Endothelial cell of umbilical vein (primary cell): Measurements from ENCODE around the gene NFKB2. TPM values are rescaled to one million over a fixed set of nuclear protein-coding genes. Genes with fewer than 3 reads are reported as not detected.

Experiments
- BruUV-seq: library from RNA; stranded (reverse); fragments of 400-500 nt; replicated peaks from 2 replicates; lab custom pipeline; 2021; lab: Mats Ljungman, UMichigan
- CTCF ChIA-PET: fragments of 300-600, 350-600 bp; sonication (Branson Sonifier 250); formaldehyde crosslinking; loops from one replicate; lab custom pipeline; 2021; ENCODE audit warnings: antibody characterized with exemption, inconsistent platforms; lab: Charles Lee
- POLR2A ChIA-PET: fragments of 300-600, 350-600 bp; sonication (Branson Sonifier 250); formaldehyde crosslinking; loops from one replicate; lab custom pipeline; 2021; ENCODE audit warnings: antibody characterized with exemption, inconsistent platforms; lab: Charles Lee
- DNase-seq: peaks from one replicate; pipeline ENCODE4 v3.0.0-alpha.2; 2011; ENCODE audit warnings: low read depth, low spot score
- FAIRE-seq: peaks from 2 replicates; lab custom pipeline; 2011; peaks lifted over from hg19 to GRCh38; lab: Jason Lieb, UNC
- H2AFZ ChIP-seq: 2 replicates; pipeline ENCODE4 v1.6.0; 2012; ENCODE audit warnings: low read depth, low read length, control low read depth, inconsistent platforms
- H3K27ac ChIP-seq: 2 replicates; pipeline ENCODE4 v1.5.1; 2011; ENCODE audit warnings: low read depth, mild to moderate bottlenecking, control low read depth, low read length, moderate library complexity; ENCODE audit not compliant: insufficient read depth
- H3K27me3 ChIP-seq, 2 experiments: 2 replicates each; pipeline versions ENCODE4 v1.6.0 to v1.6.1; 2011; ENCODE audit warnings: low read length in 2 of 2, mixed read lengths in 1 of 2; ENCODE audit not compliant: control insufficient read depth in 2 of 2, insufficient read depth in 2 of 2
- H3K36me3 ChIP-seq, 2 experiments: 2 replicates in 1 of 2; 3 replicates in 1 of 2; pipeline ENCODE4 v1.5.1; 2011; ENCODE audit warnings: low read length in 2 of 2, mild to moderate bottlenecking in 1 of 2, moderate library complexity in 1 of 2; ENCODE audit not compliant: control insufficient read depth in 2 of 2, insufficient read depth in 2 of 2; ENCODE audit errors: extremely low read depth in 1 of 2
- H3K4me1 ChIP-seq: 3 replicates; pipeline ENCODE4 v1.5.1; 2011; ENCODE audit warnings: mild to moderate bottlenecking, low read length; ENCODE audit not compliant: control insufficient read depth, insufficient read depth; ENCODE audit errors: extremely low read depth
- H3K4me2 ChIP-seq: 2 replicates; pipeline ENCODE4 v1.6.1; 2011; ENCODE audit warnings: low read length, control low read depth, mixed read lengths; ENCODE audit not compliant: insufficient read depth
- H3K4me3 ChIP-seq, 3 experiments: fragments of 200-600 bp in 1 of 3; sonication (generic), shearing (Covaris generic) in 1 of 3; replicated peaks in 1 of 3; 2 replicates each; pipeline ENCODE4 v1.5.1; 2011 to 2016; ENCODE audit warnings: control low read depth in 3 of 3, low read length in 3 of 3, mild to moderate bottlenecking in 2 of 3, inconsistent platforms in 1 of 3, low read depth in 1 of 3, moderate library complexity in 1 of 3; ENCODE audit not compliant: insufficient read depth in 1 of 3
- H3K79me2 ChIP-seq: 2 replicates; pipeline ENCODE4 v1.6.0; 2012; ENCODE audit warnings: low read length, inconsistent platforms; ENCODE audit not compliant: control insufficient read depth, insufficient read depth
- H3K9ac ChIP-seq: replicated peaks from 2 replicates; pipeline ENCODE3; 2011; ENCODE audit warnings: low read length, control low read depth; ENCODE audit not compliant: insufficient read depth; ENCODE audit errors: extremely low read depth
- H3K9me1 ChIP-seq: replicated peaks from 3 replicates; pipeline ENCODE4 v1.6.0; 2011; ENCODE audit warnings: mild to moderate bottlenecking, low read length; ENCODE audit not compliant: control insufficient read depth, insufficient read depth; ENCODE audit errors: extremely low read depth
- H3K9me3 ChIP-seq: replicated peaks from 2 replicates; pipeline ENCODE4 v1.5.1; 2012; ENCODE audit warnings: low read length, inconsistent platforms; ENCODE audit not compliant: control insufficient read depth, insufficient read depth
- H4K20me1 ChIP-seq: replicated peaks from 2 replicates; pipeline ENCODE3; 2011; ENCODE audit warnings: mild to moderate bottlenecking, low read length; ENCODE audit not compliant: control insufficient read depth, insufficient read depth; ENCODE audit errors: extremely low read depth
- EZH2 ChIP-seq: IDR thresholded peaks from 2 replicates; pipeline ENCODE4 v1.6.1; 2012; ENCODE audit warnings: borderline replicate concordance, low read depth, mild to moderate bottlenecking, moderate library complexity, low read length, inconsistent platforms; ENCODE audit not compliant: severe bottlenecking
- FOS ChIP-seq: IDR thresholded peaks from 2 replicates; pipeline ENCODE4 v1.6.1; 2011; ENCODE audit warnings: mild to moderate bottlenecking, low read length, moderate library complexity, borderline replicate concordance; ENCODE audit not compliant: insufficient read depth
- GATA2 ChIP-seq: IDR thresholded peaks from 2 replicates; pipeline ENCODE4 v1.7.0; 2011; ENCODE audit warnings: low read depth, mild to moderate bottlenecking, moderate library complexity, mixed read lengths, low read length; ENCODE audit not compliant: insufficient read length, insufficient read depth
- JUN ChIP-seq: IDR thresholded peaks from 2 replicates; pipeline ENCODE4 v1.6.1; 2011; ENCODE audit warnings: borderline replicate concordance, low read depth; ENCODE audit not compliant: insufficient read length, insufficient read depth
- MYC ChIP-seq: IDR thresholded peaks from one replicate; pipeline ENCODE4 v1.6.1; 2011; ENCODE audit warnings: mild to moderate bottlenecking, low read depth, low read length
- POLR2A ChIP-seq: IDR thresholded peaks from 2 replicates; pipeline ENCODE4 v1.6.1; 2012; ENCODE audit warnings: low read depth, mild to moderate bottlenecking, control low read depth, low read length
- POLR2AphosphoS5 ChIP-seq: IDR thresholded peaks from 2 replicates; pipeline ENCODE4 v1.6.1; 2012; ENCODE audit warnings: low read depth, mild to moderate bottlenecking, control low read depth, low read length, moderate library complexity; ENCODE audit not compliant: insufficient read depth
- dilution Hi-C: fragments of 300-500 bp; cut with MboI; formaldehyde crosslinking; loops from one replicate; pipeline ENCODE4 v1.15.0; 2019; ENCODE audit warnings: low sequenced_read_pairs; ENCODE audit not compliant: extremely low pct_ligation_motif_present
- intact Hi-C: fragments of 100-400 bp; cut with micrococcal nuclease; formaldehyde crosslinking; loops from one replicate; pipeline ENCODE4 v1.10.0; 2022
- polyA plus RNA-seq, 4 experiments: library from polyadenylated mRNA; depleted of rRNA in 3 of 4; stranded (reverse) in 3 of 4; unstranded in 1 of 4; fragments of >200 nt; gene quantifications; 2 replicates each; pipeline versions ENCODE4 v1.2.1 to v1.2.3, GENCODE V29; 2011 to 2012; ENCODE audit warnings: missing spikeins in 1 of 4
- total RNA-seq: library from RNA; stranded (reverse); gene quantifications from 2 replicates; pipeline ENCODE4 v1.2.3, GENCODE V29; 2021
- TF ChIP-seq, protein P1 (sequence below), 2 donors: IDR thresholded peaks; 1 replicate in 1 of 2; 2 replicates in 1 of 2; pipeline ENCODE4 v1.5.1; 2011; ENCODE audit warnings: low read length in 2 of 2, mild to moderate bottlenecking in 2 of 2, moderate library complexity in 2 of 2, control low read depth in 1 of 2, inconsistent platforms in 1 of 2, low read depth in 1 of 2; ENCODE audit not compliant: insufficient read depth in 1 of 2; ENCODE audit errors: extremely low read depth in 1 of 2
- TF ChIP-seq, protein P2 (sequence below): IDR thresholded peaks from 2 replicates; pipeline ENCODE4 v1.6.1; 2011; ENCODE audit not compliant: insufficient read depth, insufficient read length

NFKB2 gene
- total and polyA plus RNA-seq, 2 donors (not counting 3 experiments of a cell fraction or from before 2014, with no cell fraction given) = 21.0 to 25.6 TPM

DNA sequence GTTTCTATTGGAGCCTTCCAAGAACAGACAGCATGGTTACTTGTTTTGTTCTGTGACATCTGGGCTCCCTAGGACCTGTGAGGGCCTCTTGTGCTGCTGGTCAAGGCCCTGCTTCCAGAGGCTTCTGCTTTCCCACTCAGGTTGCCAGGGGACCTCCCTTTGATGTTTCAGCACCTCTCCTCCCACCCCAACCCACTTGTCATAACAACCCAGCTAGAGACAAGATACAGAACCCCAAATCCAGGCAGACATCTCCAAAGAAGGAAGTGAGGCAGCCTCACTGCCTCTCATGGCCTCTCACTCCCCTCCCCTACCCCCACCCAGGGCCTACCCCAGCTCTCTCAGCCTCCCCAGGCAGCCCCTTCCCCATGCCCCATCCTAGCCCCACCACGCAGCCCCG lies 11.3 kb downstream of the NFKB2 start:
- H3K27me3 ChIP-seq = peaks cover 37 to 38% of the 10 kb centered on the region in 2 experiments
- POLR2A ChIA-PET = no interaction called here
- no peaks in the 10 kb centered on the region for H3K9me1 ChIP-seq
- CTCF ChIA-PET = interaction anchor here (1.1 to 5.8 kb wide), 4 partner anchors 16 to 187 kb away, joined by 4 to 51 read pairs (median 6); partner anchors contain the start of gene FBXL15
- TF ChIP-seq MYC = no peak
- TF ChIP-seq FOS = no peak
- TF ChIP-seq JUN = no peak
- TF ChIP-seq POLR2AphosphoS5 = no peak
- TF ChIP-seq, protein P1, sequence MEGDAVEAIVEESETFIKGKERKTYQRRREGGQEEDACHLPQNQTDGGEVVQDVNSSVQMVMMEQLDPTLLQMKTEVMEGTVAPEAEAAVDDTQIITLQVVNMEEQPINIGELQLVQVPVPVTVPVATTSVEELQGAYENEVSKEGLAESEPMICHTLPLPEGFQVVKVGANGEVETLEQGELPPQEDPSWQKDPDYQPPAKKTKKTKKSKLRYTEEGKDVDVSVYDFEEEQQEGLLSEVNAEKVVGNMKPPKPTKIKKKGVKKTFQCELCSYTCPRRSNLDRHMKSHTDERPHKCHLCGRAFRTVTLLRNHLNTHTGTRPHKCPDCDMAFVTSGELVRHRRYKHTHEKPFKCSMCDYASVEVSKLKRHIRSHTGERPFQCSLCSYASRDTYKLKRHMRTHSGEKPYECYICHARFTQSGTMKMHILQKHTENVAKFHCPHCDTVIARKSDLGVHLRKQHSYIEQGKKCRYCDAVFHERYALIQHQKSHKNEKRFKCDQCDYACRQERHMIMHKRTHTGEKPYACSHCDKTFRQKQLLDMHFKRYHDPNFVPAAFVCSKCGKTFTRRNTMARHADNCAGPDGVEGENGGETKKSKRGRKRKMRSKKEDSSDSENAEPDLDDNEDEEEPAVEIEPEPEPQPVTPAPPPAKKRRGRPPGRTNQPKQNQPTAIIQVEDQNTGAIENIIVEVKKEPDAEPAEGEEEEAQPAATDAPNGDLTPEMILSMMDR (IDR thresholded peaks at IDR 0.05; ENCODE audit: extremely low read depth in 1 of 2, insufficient read depth in 1 of 2, low read depth in 1 of 2, low read length in 2 of 2) = no peak
- TF ChIP-seq POLR2A = no peak
- no peak for TF ChIP-seq EZH2
- TF ChIP-seq, protein P2, sequence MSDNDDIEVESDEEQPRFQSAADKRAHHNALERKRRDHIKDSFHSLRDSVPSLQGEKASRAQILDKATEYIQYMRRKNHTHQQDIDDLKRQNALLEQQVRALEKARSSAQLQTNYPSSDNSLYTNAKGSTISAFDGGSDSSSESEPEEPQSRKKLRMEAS = no peak
- no peak for TF ChIP-seq GATA2
- H3K27ac ChIP-seq = no peak overlapping the region
- dilution Hi-C loops = no loop called here
- no peaks in the 10 kb centered on the region for H3K79me2 ChIP-seq
- no peaks in the 10 kb centered on the region for H3K4me1 ChIP-seq
- DNase-seq (no peak), FAIRE-seq (no peak)
- no TSS peak for BruUV-seq
- intact Hi-C loops = no loop called here
- H3K36me3 ChIP-seq = peaks cover 0 to 5% of the 10 kb centered on the region in 2 experiments
- no peak overlapping the region for H3K9ac ChIP-seq
- H3K9me3 ChIP-seq = no peaks in the 10 kb centered on the region
- H4K20me1 ChIP-seq = no peaks in the 10 kb centered on the region
- no peak overlapping the region for H2AFZ ChIP-seq
- no peak overlapping the region for H3K4me3 ChIP-seq
- H3K4me2 ChIP-seq = no peak overlapping the region
